A375 (cell line): ENCODE measurements around the gene ZNF878. TPM values are rescaled to one million over a fixed set of nuclear protein-coding genes. Genes with fewer than 3 reads are reported as not detected.

Experiments
- small RNA-seq: library from RNA; depleted of rRNA; stranded (forward); fragments of <200 nt; gene quantifications from one replicate; pipeline ENCODE3, GENCODE V24; 2014
- total RNA-seq: library from RNA; depleted of rRNA; stranded (reverse); fragments of >200 nt; shearing (Covaris generic); gene quantifications from 2 replicates; pipeline ENCODE4 v1.2.3, GENCODE V29; 2014; rRNA removed

ZNF878 gene
- 0.15 and 0.19 TPM in 2 replicates for total RNA-seq

GRCh38 chr19:12052497-12053169 lies at the start of gene ZNF878:
TSS of gene ZNF878 (minus strand) at chr19:12052961. CDS start at chr19:12052801, 160 bp downstream.

GRCh38 chr19:12064590-12065538 lies 12.1 kb upstream of the ZNF878 start, which contains the start of gene ZNF844:
TSS of gene ZNF844 (plus strand) at chr19:12064731. CDS start at chr19:12064874, 143 bp downstream.

GRCh38 chr19:12035220-12036172 lies 17.3 kb downstream of the ZNF878 start, which contains the start of gene ZNF433:
TSS of gene ZNF433 (minus strand) at chr19:12035679. CDS start at chr19:12035539, 140 bp downstream.

Small RNA genes within 50 kb of the gene (small RNA-seq; reads per million reads assigned to genes)
- not detected for gene RF00019
- gene RNA5SP464, result 0.13 reads per million
- not detected for gene RNA5SP465
- not detected for gene RNA5SP466

Other genes with a start within 250 kb of the ZNF878 start
- gene ZNF440, start 238.7 kb downstream of the ZNF878 start, total RNA-seq, result 8.4 and 12.0 TPM in 2 replicates
- 1.5 and 1.9 TPM in 2 replicates for gene ZNF439, start 204.2 kb downstream of the ZNF878 start, total RNA-seq
- 6.0 and 6.7 TPM in 2 replicates for gene ZNF69, start 165.2 kb downstream of the ZNF878 start, total RNA-seq
- gene ZNF700, start 127.9 kb downstream of the ZNF878 start, total RNA-seq, result 7.3 and 11.8 TPM in 2 replicates
- gene ZNF763, start 87.9 kb downstream of the ZNF878 start, total RNA-seq, result 0.19 and 0.42 TPM in 2 replicates
- gene ZNF433, start 17.3 kb downstream of the ZNF878 start, total RNA-seq, result 1.9 and 6.3 TPM in 2 replicates
- gene ZNF844, start 11.8 kb upstream of the ZNF878 start, total RNA-seq, result 3.0 and 3.4 TPM in 2 replicates
- 2.5 and 3.8 TPM in 2 replicates for gene ZNF20, start 87.4 kb upstream of the ZNF878 start, total RNA-seq
- gene ZNF625, start 103.8 kb upstream of the ZNF878 start, total RNA-seq, result 9.5 and 11.2 TPM in 2 replicates
- gene ZNF136, start 110.1 kb upstream of the ZNF878 start, total RNA-seq, result 10.0 and 11.6 TPM in 2 replicates
- gene ZNF44, start 241.9 kb upstream of the ZNF878 start, total RNA-seq, result 5.7 and 9.7 TPM in 2 replicates